WTC11 (cell line): ENCODE results near the gene GARIN3.

ENCODE experiments used
- ATF1 ChIP-seq: sonication (generic); formaldehyde crosslinking; IDR thresholded peaks from 2 replicates; pipeline ENCODE4 v1.8.1; 2023; ENCODE audit warnings: mild to moderate bottlenecking, moderate library complexity, missing genetic modification reagents
- CTCF ChIP-seq: fragments of 200-600 bp; IDR thresholded peaks from 2 replicates; pipeline ENCODE4 v1.8.0; 2022; ENCODE audit warnings: antibody characterized with exemption
- E2F5 ChIP-seq: sonication (generic); formaldehyde crosslinking; IDR thresholded peaks from 2 replicates; pipeline ENCODE4 v1.8.1; 2022; ENCODE audit warnings: mild to moderate bottlenecking, moderate library complexity, missing genetic modification reagents
- FOXJ3 ChIP-seq: sonication (generic); formaldehyde crosslinking; IDR thresholded peaks from 2 replicates; pipeline ENCODE4 v1.9.0; 2021; ENCODE audit warnings: missing genetic modification reagents, mild to moderate bottlenecking, borderline replicate concordance
- FOXP1 ChIP-seq: sonication (generic); formaldehyde crosslinking; IDR thresholded peaks from 2 replicates; pipeline ENCODE4 v1.8.0; 2022; ENCODE audit warnings: missing genetic modification reagents, mild to moderate bottlenecking, moderate library complexity, borderline replicate concordance
- GTF2I ChIP-seq: fragments of 250-450 bp; sonication (Bioruptor Pico); conservative IDR thresholded peaks from 2 replicates; pipeline ENCODE4 v1.4.0; 2021; ENCODE audit warnings: mild to moderate bottlenecking
- HMGXB4 ChIP-seq: sonication (generic); formaldehyde crosslinking; IDR thresholded peaks from 2 replicates; pipeline ENCODE4 v1.8.1; 2023; ENCODE audit warnings: mild to moderate bottlenecking, moderate library complexity, missing genetic modification reagents
- MAX ChIP-seq: sonication (generic); formaldehyde crosslinking; IDR thresholded peaks from 2 replicates; pipeline ENCODE4 v1.8.0; 2022; ENCODE audit warnings: mild to moderate bottlenecking, missing genetic modification reagents
- SMAD3 ChIP-seq: sonication (generic); formaldehyde crosslinking; IDR thresholded peaks from 2 replicates; pipeline ENCODE4 v1.8.0; 2022; ENCODE audit warnings: missing genetic modification reagents, mild to moderate bottlenecking, borderline replicate concordance
- SMAD4 ChIP-seq: sonication (generic); formaldehyde crosslinking; IDR thresholded peaks from 2 replicates; pipeline ENCODE4 v1.8.0; 2022; ENCODE audit warnings: mild to moderate bottlenecking, missing genetic modification reagents
- TEAD4 ChIP-seq: sonication (generic); formaldehyde crosslinking; IDR thresholded peaks from 2 replicates; pipeline ENCODE4 v1.8.0; 2022; ENCODE audit warnings: mild to moderate bottlenecking, missing genetic modification reagents
- TF ChIP-seq, protein P1 (sequence below): sonication (generic); formaldehyde crosslinking; IDR thresholded peaks from 2 replicates; pipeline ENCODE4 v1.8.0; 2023; ENCODE audit warnings: mild to moderate bottlenecking, missing genetic modification reagents
- TF ChIP-seq, protein P2 (sequence below): sonication (generic); formaldehyde crosslinking; IDR thresholded peaks from 2 replicates; pipeline ENCODE4 v1.8.1; 2023; ENCODE audit warnings: mild to moderate bottlenecking, missing genetic modification reagents, moderate library complexity

GRCh38 chr5:157182143-157182757 is 16.2 kb upstream of the GARIN3 start:
- TF ChIP-seq SMAD3 (CRISPR knock-in tag) (no peak), CTCF (no peak), FOXP1 (CRISPR knock-in tag) (no peak), GTF2I (CRISPR knock-in tag) (no peak), MAX (no peak), SMAD4 (CRISPR knock-in tag) (no peak), ATF1 (CRISPR knock-in tag) (no peak), E2F5 (CRISPR knock-in tag) (no peak), TEAD4 (CRISPR knock-in tag) (no peak), FOXJ3 (CRISPR knock-in tag) (no peak), HMGXB4 (CRISPR knock-in tag) (no peak)
- TF ChIP-seq, protein P1, sequence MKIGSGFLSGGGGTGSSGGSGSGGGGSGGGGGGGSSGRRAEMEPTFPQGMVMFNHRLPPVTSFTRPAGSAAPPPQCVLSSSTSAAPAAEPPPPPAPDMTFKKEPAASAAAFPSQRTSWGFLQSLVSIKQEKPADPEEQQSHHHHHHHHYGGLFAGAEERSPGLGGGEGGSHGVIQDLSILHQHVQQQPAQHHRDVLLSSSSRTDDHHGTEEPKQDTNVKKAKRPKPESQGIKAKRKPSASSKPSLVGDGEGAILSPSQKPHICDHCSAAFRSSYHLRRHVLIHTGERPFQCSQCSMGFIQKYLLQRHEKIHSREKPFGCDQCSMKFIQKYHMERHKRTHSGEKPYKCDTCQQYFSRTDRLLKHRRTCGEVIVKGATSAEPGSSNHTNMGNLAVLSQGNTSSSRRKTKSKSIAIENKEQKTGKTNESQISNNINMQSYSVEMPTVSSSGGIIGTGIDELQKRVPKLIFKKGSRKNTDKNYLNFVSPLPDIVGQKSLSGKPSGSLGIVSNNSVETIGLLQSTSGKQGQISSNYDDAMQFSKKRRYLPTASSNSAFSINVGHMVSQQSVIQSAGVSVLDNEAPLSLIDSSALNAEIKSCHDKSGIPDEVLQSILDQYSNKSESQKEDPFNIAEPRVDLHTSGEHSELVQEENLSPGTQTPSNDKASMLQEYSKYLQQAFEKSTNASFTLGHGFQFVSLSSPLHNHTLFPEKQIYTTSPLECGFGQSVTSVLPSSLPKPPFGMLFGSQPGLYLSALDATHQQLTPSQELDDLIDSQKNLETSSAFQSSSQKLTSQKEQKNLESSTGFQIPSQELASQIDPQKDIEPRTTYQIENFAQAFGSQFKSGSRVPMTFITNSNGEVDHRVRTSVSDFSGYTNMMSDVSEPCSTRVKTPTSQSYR (CRISPR knock-in tag), result no peak
- TF ChIP-seq, protein P2, sequence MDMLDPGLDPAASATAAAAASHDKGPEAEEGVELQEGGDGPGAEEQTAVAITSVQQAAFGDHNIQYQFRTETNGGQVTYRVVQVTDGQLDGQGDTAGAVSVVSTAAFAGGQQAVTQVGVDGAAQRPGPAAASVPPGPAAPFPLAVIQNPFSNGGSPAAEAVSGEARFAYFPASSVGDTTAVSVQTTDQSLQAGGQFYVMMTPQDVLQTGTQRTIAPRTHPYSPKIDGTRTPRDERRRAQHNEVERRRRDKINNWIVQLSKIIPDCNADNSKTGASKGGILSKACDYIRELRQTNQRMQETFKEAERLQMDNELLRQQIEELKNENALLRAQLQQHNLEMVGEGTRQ (CRISPR knock-in tag), result no peak
